Measurements from ENCODE around the gene STX12. TPM values are rescaled to one million over a fixed set of nuclear protein-coding genes. Genes with fewer than 3 reads are reported as not detected.

Gene STX12
- total RNA-seq (16.6 TPM), polyA plus RNA-seq (46.7 TPM)
- long read RNA-seq, donor 1, partial matches to known transcripts: 0 of 3 reads
- long read RNA-seq, donor 1, other reads (novel, unspliced or antisense): 0 of 3 reads
- long read RNA-seq, donor 2, transcript STX12-201 (9 exons, 3,079 nt): major isoform, 8 of 21 reads
- long read RNA-seq, donor 2, partial matches to known transcripts: 11 of 21 reads
- long read RNA-seq, donor 2, other reads (novel, unspliced or antisense): 0 of 21 reads
- long read RNA-seq, donor 3, transcript STX12-201 (9 exons, 3,079 nt): major isoform, 21 of 22 reads
- long read RNA-seq, donor 3, partial matches to known transcripts: 0 of 22 reads
- long read RNA-seq, donor 3, other reads (novel, unspliced or antisense): 0 of 22 reads
- long read RNA-seq, donor 4, transcript STX12-201 (9 exons, 3,079 nt): major isoform, 5 of 5 reads
- long read RNA-seq, donor 4, partial matches to known transcripts: 0 of 5 reads
- long read RNA-seq, donor 4, other reads (novel, unspliced or antisense): 0 of 5 reads
- long read RNA-seq, donor 5, transcript STX12-201 (9 exons, 3,079 nt): major isoform, 12 of 14 reads
- long read RNA-seq, donor 5, partial matches to known transcripts: 0 of 14 reads
- long read RNA-seq, donor 5, other reads (novel, unspliced or antisense): 0 of 14 reads
- long read RNA-seq, donor 6, transcript STX12-201 (9 exons, 3,079 nt): major isoform, 5 of 5 reads
- long read RNA-seq, donor 6, partial matches to known transcripts: 0 of 5 reads
- long read RNA-seq, donor 6, other reads (novel, unspliced or antisense): 0 of 5 reads
- long read RNA-seq, donor 7, transcript STX12-201 (9 exons, 3,079 nt): major isoform, 5 of 5 reads
- long read RNA-seq, donor 7, partial matches to known transcripts: 0 of 5 reads
- long read RNA-seq, donor 7, other reads (novel, unspliced or antisense): 0 of 5 reads
- long read RNA-seq, donor 8, transcript STX12-201 (9 exons, 3,079 nt): major isoform, 6 of 6 reads
- long read RNA-seq, donor 8, partial matches to known transcripts: 0 of 6 reads
- long read RNA-seq, donor 8, other reads (novel, unspliced or antisense): 0 of 6 reads
- long read RNA-seq, donor 9, partial matches to known transcripts: 0 of 8 reads
- long read RNA-seq, donor 9, other reads (novel, unspliced or antisense): 0 of 8 reads
- long read RNA-seq, donor 10, transcript STX12-201 (9 exons, 3,079 nt): major isoform, 6 of 6 reads
- long read RNA-seq, donor 10, partial matches to known transcripts: 0 of 6 reads
- long read RNA-seq, donor 10, other reads (novel, unspliced or antisense): 0 of 6 reads

GRCh38 chr1:27772932-27773825 lies at the start of gene STX12:
STX12 (plus strand) TSS chr1:27773219; CDS start chr1:27773308, 89 bp downstream.
- WGBS: under 1% methylated on average over 58 of the region's 58 CpGs
- peak; percentile 94 to 99 (median 97) for DNase-seq (ENCODE audit: low read depth in 6 of 9, low spot score in 9 of 9)
- peak within 1 kb of the TSS; percentile 84 to 90 for H3K4me3 ChIP-seq (ENCODE audit: low read length in 2 of 2)
- peaks cover 0 to 15% of the 10 kb centered on the region in 2 donors for H3K36me3 ChIP-seq (ENCODE audit: control insufficient read depth in 2 of 2, insufficient read depth in 2 of 2, low read length in 1 of 2)
- peaks cover 6 to 15% of the 10 kb centered on the region in 2 donors for H3K4me1 ChIP-seq (ENCODE audit: control insufficient read depth in 2 of 2, insufficient read depth in 2 of 2, low read length in 2 of 2)
- no peaks in the 10 kb centered on the region for H3K27me3 ChIP-seq (ENCODE audit: control insufficient read depth in 2 of 2, insufficient read depth in 1 of 2, low read length in 1 of 2)
- H3K27ac ChIP-seq (ENCODE audit: low read depth in 1 of 2, low read length in 1 of 2): peak within 1 kb of the TSS; percentile 89
- H3K9me3 ChIP-seq (ENCODE audit: control insufficient read depth in 2 of 2, insufficient read depth in 1 of 2, low read length in 1 of 2): no peaks in the 10 kb centered on the region

GRCh38 chr1:27724961-27725373 lies 48.1 kb upstream of the STX12 start:
- no peaks in the 10 kb centered on the region for H3K27me3 ChIP-seq (ENCODE audit: control insufficient read depth in 2 of 2, insufficient read depth in 1 of 2, low read length in 1 of 2)
- H3K4me1 ChIP-seq (ENCODE audit: control insufficient read depth in 2 of 2, insufficient read depth in 2 of 2, low read length in 2 of 2): peaks cover 7 to 16% of the 10 kb centered on the region in 2 donors
- peak in 1 of 9 donors; percentile 13 for DNase-seq (ENCODE audit: low read depth in 6 of 9, low spot score in 9 of 9)
- peaks cover 4 to 7% of the 10 kb centered on the region in 2 donors for H3K36me3 ChIP-seq (ENCODE audit: control insufficient read depth in 2 of 2, insufficient read depth in 2 of 2, low read length in 1 of 2)
- H3K27ac ChIP-seq (ENCODE audit: low read depth in 1 of 2, low read length in 1 of 2): peak overlapping the region; percentile 56 to 83
- H3K9me3 ChIP-seq (ENCODE audit: control insufficient read depth in 2 of 2, insufficient read depth in 1 of 2, low read length in 1 of 2): peaks cover 0 to 9% of the 10 kb centered on the region in 2 donors
- peak overlapping the region; percentile 40 to 55 for H3K4me3 ChIP-seq (ENCODE audit: low read length in 2 of 2)
- 93% methylated on average over 9 of the region's 9 CpGs for WGBS

DNA sequence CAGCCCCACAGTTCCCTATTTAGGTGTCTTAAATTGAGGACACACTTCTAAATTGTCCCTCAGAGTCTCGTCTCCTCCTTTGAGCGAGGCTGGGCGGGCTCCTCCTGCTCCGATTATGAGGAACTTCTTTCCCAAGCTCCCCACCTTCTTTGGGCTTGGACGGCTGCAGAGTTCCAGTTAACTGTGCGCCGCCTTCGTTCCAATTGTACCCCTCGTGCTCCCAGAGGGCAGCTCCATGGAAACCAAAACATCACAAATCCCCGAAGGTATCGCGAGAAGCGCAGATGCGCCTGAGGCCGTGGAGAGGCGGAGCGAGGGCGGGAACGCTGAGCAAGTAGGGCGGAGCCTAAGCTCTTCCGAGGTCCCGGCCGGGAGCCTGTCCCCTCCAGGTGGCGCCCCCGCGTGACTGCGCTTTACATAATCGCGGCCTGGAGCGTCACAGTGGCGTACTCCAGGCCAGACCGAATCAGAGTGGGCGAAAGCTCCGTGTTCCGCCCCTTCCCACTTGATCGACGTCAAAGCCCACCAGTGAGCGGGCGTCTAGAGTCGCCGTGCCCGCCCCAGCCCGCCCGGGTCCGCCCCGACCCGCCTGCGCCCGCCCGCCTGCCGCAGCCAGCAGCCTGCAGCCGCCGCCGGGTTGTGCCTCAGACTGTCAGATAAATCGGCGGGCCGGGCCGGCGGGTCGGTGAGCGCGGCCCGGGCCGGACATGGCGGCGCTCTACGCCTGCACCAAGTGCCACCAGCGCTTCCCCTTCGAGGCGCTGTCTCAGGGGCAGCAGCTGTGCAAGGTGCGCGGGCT lies 47.4 kb upstream of the STX12 start, which contains the start of gene FAM76A:
TSS of gene FAM76A (plus strand) at position 588 of the 799 bp plus-strand sequence. CDS start at position 708, 120 bp downstream.
- peak within 1 kb of the TSS; percentile 68 to 90 for H3K4me3 ChIP-seq (ENCODE audit: low read length in 2 of 2)
- H3K27me3 ChIP-seq (ENCODE audit: control insufficient read depth in 2 of 2, insufficient read depth in 1 of 2, low read length in 1 of 2): no peaks in the 10 kb centered on the region
- peaks cover 7 to 16% of the 10 kb centered on the region in 2 donors for H3K4me1 ChIP-seq (ENCODE audit: control insufficient read depth in 2 of 2, insufficient read depth in 2 of 2, low read length in 2 of 2)
- peak; percentile 97 to 100 (median 100) for DNase-seq (ENCODE audit: low read depth in 6 of 9, low spot score in 9 of 9)
- peaks cover 4 to 7% of the 10 kb centered on the region in 2 donors for H3K36me3 ChIP-seq (ENCODE audit: control insufficient read depth in 2 of 2, insufficient read depth in 2 of 2, low read length in 1 of 2)
- H3K9me3 ChIP-seq (ENCODE audit: control insufficient read depth in 2 of 2, insufficient read depth in 1 of 2, low read length in 1 of 2): peaks cover 0 to 9% of the 10 kb centered on the region in 2 donors
- peak within 1 kb of the TSS; percentile 83 to 89 for H3K27ac ChIP-seq (ENCODE audit: low read depth in 1 of 2, low read length in 1 of 2)
- 3% methylated on average over 72 of the region's 72 CpGs for WGBS

DNA sequence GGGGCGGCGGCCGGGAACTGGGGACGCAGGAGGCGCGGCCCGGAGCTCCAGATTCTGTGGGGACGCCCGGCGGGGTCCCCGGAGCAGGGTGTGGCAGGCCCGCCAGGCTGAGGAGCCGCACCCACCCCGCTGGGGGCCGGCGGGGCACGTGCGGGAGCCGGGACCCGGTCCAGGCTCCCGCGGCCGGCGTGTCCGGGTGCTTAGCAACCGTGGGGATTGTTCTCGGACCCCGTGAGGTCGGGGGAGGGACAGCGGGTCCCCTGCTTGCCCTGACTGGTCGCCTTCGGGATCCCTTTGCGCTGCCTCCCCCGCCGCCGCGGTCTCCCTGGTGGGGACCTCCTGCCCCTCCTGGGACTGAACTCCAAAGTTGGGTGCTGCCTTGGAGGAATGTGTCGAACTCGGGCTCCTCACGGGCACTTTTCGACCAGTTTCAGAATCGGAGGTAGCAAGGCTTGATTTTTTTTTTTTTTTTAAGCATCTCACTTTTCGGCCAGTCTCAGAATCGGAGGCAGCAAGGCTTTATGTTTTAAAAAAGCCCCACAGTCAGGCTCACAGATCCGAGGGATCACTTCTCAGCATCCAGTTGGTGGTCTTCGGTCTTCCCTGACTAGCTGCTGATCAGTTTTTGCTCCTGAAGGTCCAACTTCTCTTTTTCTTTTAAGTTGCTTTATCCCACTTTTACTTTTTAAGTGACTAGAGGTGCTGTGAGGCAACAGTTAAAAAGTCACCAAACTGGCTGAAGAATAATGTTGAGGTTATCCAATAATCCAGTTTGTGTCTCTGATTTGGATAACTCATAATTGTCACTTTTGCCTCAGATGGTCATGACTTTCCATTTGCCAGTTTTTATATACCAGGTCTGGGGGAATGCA lies 46.6 kb upstream of the STX12 start:
- under 1% methylated on average over 46 of the region's 46 CpGs for WGBS
- no peaks in the 10 kb centered on the region for H3K27me3 ChIP-seq (ENCODE audit: control insufficient read depth in 2 of 2, insufficient read depth in 1 of 2, low read length in 1 of 2)
- DNase-seq (ENCODE audit: low read depth in 6 of 9, low spot score in 9 of 9): peak in 2 of 9 donors; percentile 19 to 34
- H3K4me1 ChIP-seq (ENCODE audit: control insufficient read depth in 2 of 2, insufficient read depth in 2 of 2, low read length in 2 of 2): peaks cover 7 to 16% of the 10 kb centered on the region in 2 donors
- H3K36me3 ChIP-seq (ENCODE audit: control insufficient read depth in 2 of 2, insufficient read depth in 2 of 2, low read length in 1 of 2): peaks cover 4 to 7% of the 10 kb centered on the region in 2 donors
- H3K4me3 ChIP-seq (ENCODE audit: low read length in 2 of 2): peak overlapping the region; percentile 68 to 90
- H3K27ac ChIP-seq (ENCODE audit: low read depth in 1 of 2, low read length in 1 of 2): peak overlapping the region; percentile 74 to 89
- peaks cover 0 to 9% of the 10 kb centered on the region in 2 donors for H3K9me3 ChIP-seq (ENCODE audit: control insufficient read depth in 2 of 2, insufficient read depth in 1 of 2, low read length in 1 of 2)

- peaks cover 7 to 16% of the 10 kb centered on the region in 2 donors for H3K4me1 ChIP-seq (ENCODE audit: control insufficient read depth in 2 of 2, insufficient read depth in 2 of 2, low read length in 2 of 2)
- no peak overlapping the region for H3K27ac ChIP-seq (ENCODE audit: low read depth in 1 of 2, low read length in 1 of 2)
- H3K9me3 ChIP-seq (ENCODE audit: control insufficient read depth in 2 of 2, insufficient read depth in 1 of 2, low read length in 1 of 2): peaks cover 0 to 9% of the 10 kb centered on the region in 2 donors
- peaks cover 4 to 7% of the 10 kb centered on the region in 2 donors for H3K36me3 ChIP-seq (ENCODE audit: control insufficient read depth in 2 of 2, insufficient read depth in 2 of 2, low read length in 1 of 2)
- no peak overlapping the region for H3K4me3 ChIP-seq (ENCODE audit: low read length in 2 of 2)
- DNase-seq (ENCODE audit: low read depth in 6 of 9, low spot score in 9 of 9): no peak
- H3K27me3 ChIP-seq (ENCODE audit: control insufficient read depth in 2 of 2, insufficient read depth in 1 of 2, low read length in 1 of 2): no peaks in the 10 kb centered on the region
- WGBS: 91% methylated on average over 3 of the region's 3 CpGs
These were observed 45.9 kb upstream of the STX12 start for GRCh38 chr1:27727126-27727525.

DNA sequence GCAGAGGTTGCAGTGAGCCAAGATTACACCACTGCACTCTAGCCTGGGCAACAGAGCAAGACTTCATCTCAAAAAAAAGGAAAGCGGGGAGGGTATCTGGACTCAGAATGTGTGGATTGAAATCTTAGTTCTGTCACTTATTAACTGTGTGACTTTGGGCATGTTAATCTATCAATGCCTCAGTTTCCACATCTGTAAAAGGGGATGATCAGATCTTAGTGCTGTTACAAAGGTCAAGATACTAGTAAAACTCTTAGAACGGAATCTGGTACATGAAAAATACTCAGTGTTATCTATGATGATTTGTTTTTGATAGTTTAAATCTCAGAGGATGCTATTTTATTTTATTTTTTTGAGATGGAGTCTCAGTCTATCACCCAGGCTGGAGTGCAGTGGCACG lies 36.8 kb upstream of the STX12 start:
- no peak overlapping the region for H3K4me3 ChIP-seq (ENCODE audit: low read length in 2 of 2)
- WGBS: 81% methylated on average over 3 of the region's 3 CpGs
- no peaks in the 10 kb centered on the region for H3K27me3 ChIP-seq (ENCODE audit: control insufficient read depth in 2 of 2, insufficient read depth in 1 of 2, low read length in 1 of 2)
- no peaks in the 10 kb centered on the region for H3K4me1 ChIP-seq (ENCODE audit: control insufficient read depth in 2 of 2, insufficient read depth in 2 of 2, low read length in 2 of 2)
- no peak overlapping the region for H3K27ac ChIP-seq (ENCODE audit: low read depth in 1 of 2, low read length in 1 of 2)
- no peak for DNase-seq (ENCODE audit: low read depth in 6 of 9, low spot score in 9 of 9)
- no peaks in the 10 kb centered on the region for H3K9me3 ChIP-seq (ENCODE audit: control insufficient read depth in 2 of 2, insufficient read depth in 1 of 2, low read length in 1 of 2)
- peaks cover 35 to 47% of the 10 kb centered on the region in 2 donors for H3K36me3 ChIP-seq (ENCODE audit: control insufficient read depth in 2 of 2, insufficient read depth in 2 of 2, low read length in 1 of 2)

DNA sequence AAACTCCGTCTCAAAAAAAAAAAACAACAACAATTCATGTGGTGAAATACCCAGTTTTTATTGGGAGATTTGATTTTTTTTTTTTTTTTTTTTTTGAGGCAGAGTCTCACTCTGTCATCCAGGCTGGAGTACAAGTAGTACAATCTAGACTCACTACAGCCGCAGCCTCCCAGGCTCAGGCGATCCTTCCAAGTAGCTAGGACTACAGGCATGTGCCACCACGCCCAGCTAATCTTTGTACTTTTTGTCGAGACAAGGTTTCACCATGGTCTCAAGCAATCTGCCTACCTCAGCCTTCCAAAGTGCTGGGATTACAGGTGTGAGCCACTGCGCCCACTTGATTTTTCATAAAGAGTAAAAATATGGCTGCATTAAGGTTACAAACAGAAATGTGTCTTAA lies 31.9 kb upstream of the STX12 start:
- no peak for DNase-seq (ENCODE audit: low read depth in 6 of 9, low spot score in 9 of 9)
- Histone ChIP-seq H3K4me3 (ENCODE audit: low read length in 2 of 2) (no peak overlapping the region), H3K27me3 (ENCODE audit: control insufficient read depth in 2 of 2, insufficient read depth in 1 of 2, low read length in 1 of 2) (no peaks in the 10 kb centered on the region), H3K9me3 (ENCODE audit: control insufficient read depth in 2 of 2, insufficient read depth in 1 of 2, low read length in 1 of 2) (no peaks in the 10 kb centered on the region), H3K4me1 (ENCODE audit: control insufficient read depth in 2 of 2, insufficient read depth in 2 of 2, low read length in 2 of 2) (no peaks in the 10 kb centered on the region), H3K36me3 (ENCODE audit: control insufficient read depth in 2 of 2, insufficient read depth in 2 of 2, low read length in 1 of 2) (peaks cover 36 to 43% of the 10 kb centered on the region in 2 donors), H3K27ac (ENCODE audit: low read depth in 1 of 2, low read length in 1 of 2) (no peak overlapping the region)
- 98% methylated on average over 6 of the region's 6 CpGs for WGBS

All from thymus (tissue), 14 donors.